IgD-negative memory B cell (primary cell): ENCODE measurements around the gene COA6. TPM values are rescaled to one million over a fixed set of nuclear protein-coding genes. Genes with fewer than 3 reads are reported as not detected.
"Not testable (repeated sequence)": the region's sequence is repeated elsewhere in the genome, so short reads cannot be mapped to it uniquely, and the experiment has no call there.

Experiments
- H3K27ac Mint-ChIP-seq, 3 donors: one replicate each; pipeline ENCODE4 v1.8.0; 2020 to 2022; ENCODE audit warnings: mild to moderate bottlenecking in 3 of 3, mixed read lengths in 3 of 3, moderate library complexity in 1 of 3
- H3K27me3 Mint-ChIP-seq: one replicate; pipeline ENCODE4 v1.8.0; 2021; ENCODE audit warnings: mixed read lengths
- H3K36me3 Mint-ChIP-seq: one replicate; pipeline ENCODE4 v1.8.0; 2020; ENCODE audit warnings: mild to moderate bottlenecking, mixed read lengths
- H3K4me1 Mint-ChIP-seq, 3 donors: one replicate each; pipeline ENCODE4 v1.8.0; 2020 to 2022; ENCODE audit warnings: mixed read lengths in 3 of 3, mild to moderate bottlenecking in 1 of 3
- H3K4me3 Mint-ChIP-seq, 4 donors: one replicate each; pipeline ENCODE4 v1.8.0; 2020 to 2022; ENCODE audit warnings: mild to moderate bottlenecking in 4 of 4, mixed read lengths in 4 of 4, moderate library complexity in 3 of 4
- H3K9me3 Mint-ChIP-seq, 3 donors: one replicate each; pipeline ENCODE4 v1.8.0; 2020 to 2021; ENCODE audit warnings: mixed read lengths in 3 of 3, mild to moderate bottlenecking in 1 of 3
- polyA plus RNA-seq: library from polyadenylated mRNA; unstranded; fragments of 300-500 nt; fragmentation: Illumina TruSeq; gene quantifications from one replicate; pipeline ENCODE4 v1.2.3, GENCODE V29; 2021

COA6 gene
- polyA plus RNA-seq, 1 donor from 2014 or later, result 44.8 TPM

GRCh38 chr1:234355782-234356510 lies 17.3 kb upstream of the COA6 start:
- H3K27ac Mint-ChIP-seq, result peak overlapping the region in 2 of 3 donors; percentile 80 to 90
- no peaks in the 10 kb centered on the region for H3K36me3 Mint-ChIP-seq
- H3K4me3 Mint-ChIP-seq, result peak overlapping the region in 1 of 4 donors; percentile 90
- peaks cover 0 to 5% (median 0%) of the 10 kb centered on the region in 3 donors for H3K9me3 Mint-ChIP-seq
- peaks cover 0 to 3% (median 0%) of the 10 kb centered on the region in 3 donors for H3K4me1 Mint-ChIP-seq
- H3K27me3 Mint-ChIP-seq, result peaks cover 6% of the 10 kb centered on the region

GRCh38 chr1:234356615-234357269 lies 16.5 kb upstream of the COA6 start:
- H3K4me1 Mint-ChIP-seq, H3K36me3 Mint-ChIP-seq, H3K9me3 Mint-ChIP-seq, H3K27me3 Mint-ChIP-seq: not testable (repeated sequence)
- Mint-ChIP-seq H3K4me3 (peak overlapping the region; percentile 80 to 91 (median 86)), H3K27ac (peak overlapping the region; percentile 43 to 90 (median 80))

- H3K4me3 Mint-ChIP-seq, result no peak overlapping the region
- H3K27ac Mint-ChIP-seq, result no peak overlapping the region
- peaks cover 0 to 3% (median 0%) of the 10 kb centered on the region in 3 donors for H3K4me1 Mint-ChIP-seq
- H3K36me3 Mint-ChIP-seq, result no peaks in the 10 kb centered on the region
- H3K9me3 Mint-ChIP-seq, result peaks cover 0 to 7% (median 0%) of the 10 kb centered on the region in 3 donors
- H3K27me3 Mint-ChIP-seq, result peaks cover 4% of the 10 kb centered on the region
These were observed 15.4 kb upstream of the COA6 start for GRCh38 chr1:234357831-234358230.

GRCh38 chr1:234361102-234361603 lies 12.1 kb upstream of the COA6 start:
- H3K27ac Mint-ChIP-seq, result no peak overlapping the region
- no peaks in the 10 kb centered on the region for H3K36me3 Mint-ChIP-seq
- peaks cover 0 to under 1% (median 0%) of the 10 kb centered on the region in 3 donors for H3K4me1 Mint-ChIP-seq
- H3K4me3 Mint-ChIP-seq, result peak overlapping the region in 1 of 4 donors; percentile 1
- peaks cover 0 to 4% (median 0%) of the 10 kb centered on the region in 3 donors for H3K9me3 Mint-ChIP-seq
- H3K27me3 Mint-ChIP-seq, result peaks cover 4% of the 10 kb centered on the region

- H3K4me3 Mint-ChIP-seq, result no peak overlapping the region
- peaks cover 4% of the 10 kb centered on the region for H3K27me3 Mint-ChIP-seq
- H3K27ac Mint-ChIP-seq, result no peak overlapping the region
- H3K4me1 Mint-ChIP-seq, result no peaks in the 10 kb centered on the region
- H3K36me3 Mint-ChIP-seq, result no peaks in the 10 kb centered on the region
- H3K9me3 Mint-ChIP-seq, result peaks cover 0 to 4% (median 0%) of the 10 kb centered on the region in 3 donors
These were observed 10.7 kb upstream of the COA6 start for GRCh38 chr1:234362558-234362957.

- peaks cover 1% of the 10 kb centered on the region for H3K27me3 Mint-ChIP-seq
- no peaks in the 10 kb centered on the region for H3K9me3 Mint-ChIP-seq
- peaks cover 0 to 9% (median 6%) of the 10 kb centered on the region in 3 donors for H3K4me1 Mint-ChIP-seq
- H3K36me3 Mint-ChIP-seq, result peaks cover 2% of the 10 kb centered on the region
- H3K4me3 Mint-ChIP-seq, result no peak overlapping the region
- H3K27ac Mint-ChIP-seq, result peak overlapping the region in 1 of 3 donors; percentile 62
These were observed 4.8 kb upstream of the COA6 start for GRCh38 chr1:234368320-234369032.

- H3K36me3 Mint-ChIP-seq, result peaks cover 2% of the 10 kb centered on the region
- no peaks in the 10 kb centered on the region for H3K9me3 Mint-ChIP-seq
- peaks cover 0 to 9% (median 7%) of the 10 kb centered on the region in 3 donors for H3K4me1 Mint-ChIP-seq
- H3K27me3 Mint-ChIP-seq, result peaks cover 1% of the 10 kb centered on the region
- no peak overlapping the region for H3K27ac Mint-ChIP-seq
- H3K4me3 Mint-ChIP-seq, result no peak overlapping the region
These were observed 4.2 kb upstream of the COA6 start for GRCh38 chr1:234369033-234369430.

GRCh38 chr1:234369784-234370183 lies 3.5 kb upstream of the COA6 start:
- peaks cover 2% of the 10 kb centered on the region for H3K36me3 Mint-ChIP-seq
- peaks cover 1% of the 10 kb centered on the region for H3K27me3 Mint-ChIP-seq
- peak overlapping the region in 1 of 4 donors; percentile 62 for H3K4me3 Mint-ChIP-seq
- peak overlapping the region in 1 of 3 donors; percentile 50 for H3K27ac Mint-ChIP-seq
- H3K9me3 Mint-ChIP-seq, result no peaks in the 10 kb centered on the region
- peaks cover 3 to 17% (median 14%) of the 10 kb centered on the region in 3 donors for H3K4me1 Mint-ChIP-seq

- Mint-ChIP-seq H3K27me3 (peaks cover 1% of the 10 kb centered on the region), H3K9me3 (no peaks in the 10 kb centered on the region), H3K4me1 (peaks cover 12 to 23% (median 14%) of the 10 kb centered on the region in 3 donors), H3K4me3 (no peak overlapping the region), H3K27ac (no peak overlapping the region), H3K36me3 (peaks cover 7% of the 10 kb centered on the region)
These were observed 1.8 kb upstream of the COA6 start for GRCh38 chr1:234371414-234371813.

- peak overlapping the region; percentile 90 to 98 (median 96) for H3K4me3 Mint-ChIP-seq
- peaks cover 14 to 28% (median 16%) of the 10 kb centered on the region in 3 donors for H3K4me1 Mint-ChIP-seq
- H3K9me3 Mint-ChIP-seq, result no peaks in the 10 kb centered on the region
- peak overlapping the region; percentile 94 to 99 (median 98) for H3K27ac Mint-ChIP-seq
- peaks cover 1% of the 10 kb centered on the region for H3K27me3 Mint-ChIP-seq
- peaks cover 8% of the 10 kb centered on the region for H3K36me3 Mint-ChIP-seq
These were observed 1.1 kb upstream of the COA6 start for GRCh38 chr1:234372011-234372757.

- peaks cover 16 to 27% (median 18%) of the 10 kb centered on the region in 3 donors for H3K4me1 Mint-ChIP-seq
- peak overlapping the region; percentile 90 to 98 (median 96) for H3K4me3 Mint-ChIP-seq
- H3K27me3 Mint-ChIP-seq, result no peaks in the 10 kb centered on the region
- H3K27ac Mint-ChIP-seq, result peak overlapping the region; percentile 94 to 99 (median 98)
- H3K9me3 Mint-ChIP-seq, result no peaks in the 10 kb centered on the region
- H3K36me3 Mint-ChIP-seq, result peaks cover 7% of the 10 kb centered on the region
These were observed 651 bp downstream of the COA6 start for GRCh38 chr1:234373959-234374254.

- Mint-ChIP-seq H3K4me3 (peak overlapping the region in 3 of 4 donors; percentile 44 to 72 (median 59)), H3K36me3 (peaks cover 13% of the 10 kb centered on the region), H3K4me1 (peaks cover 17 to 31% (median 23%) of the 10 kb centered on the region in 3 donors), H3K27me3 (no peaks in the 10 kb centered on the region), H3K9me3 (no peaks in the 10 kb centered on the region), H3K27ac (peak overlapping the region in 1 of 3 donors; percentile 23)
These were observed 2.4 kb downstream of the COA6 start for GRCh38 chr1:234375672-234376071.

GRCh38 chr1:234379591-234380109 lies 6.4 kb downstream of the COA6 start:
- Mint-ChIP-seq H3K27ac (peak overlapping the region in 1 of 3 donors; percentile 59), H3K4me3 (peak overlapping the region in 1 of 4 donors; percentile 1), H3K36me3 (peaks cover 13% of the 10 kb centered on the region), H3K4me1 (peaks cover 17 to 19% (median 17%) of the 10 kb centered on the region in 3 donors)
- H3K9me3 Mint-ChIP-seq, H3K27me3 Mint-ChIP-seq: not testable (repeated sequence)
